ENCODE measurements around the gene RAB30. TPM values are rescaled to one million over a fixed set of nuclear protein-coding genes. Genes with fewer than 3 reads are reported as not detected.

Gene RAB30
- total RNA-seq, 3 donors from 2014 or later, result 10.5 to 12.4 (median 11.3) TPM

- Mint-ChIP-seq H3K4me1 (ENCODE audit: low read depth) (peaks cover 43% of the 10 kb centered on the region), H3K4me3 (no peak overlapping the region), H3K27me3 (ENCODE audit: low read depth) (no peaks in the 10 kb centered on the region), H3K9me3 (no peaks in the 10 kb centered on the region), H3K36me3 (ENCODE audit: insufficient read depth) (peaks cover 3% of the 10 kb centered on the region)
- peak; percentile 66 to 69 for ATAC-seq
- peak; percentile 25 for DNase-seq
These were observed 69.6 kb downstream of the RAB30 start for GRCh38 chr11:83002053-83002452.

- Mint-ChIP-seq H3K4me3 (no peak overlapping the region), H3K36me3 (ENCODE audit: insufficient read depth) (peaks cover 13% of the 10 kb centered on the region), H3K4me1 (ENCODE audit: low read depth) (peaks cover 54% of the 10 kb centered on the region), H3K9me3 (no peaks in the 10 kb centered on the region), H3K27me3 (ENCODE audit: low read depth) (no peaks in the 10 kb centered on the region)
- no peak for DNase-seq
- ATAC-seq, result no peak
These were observed 71.3 kb downstream of the RAB30 start for GRCh38 chr11:83000381-83000780.

- Mint-ChIP-seq H3K4me1 (ENCODE audit: low read depth) (peaks cover 51% of the 10 kb centered on the region), H3K27me3 (ENCODE audit: low read depth) (no peaks in the 10 kb centered on the region)
- ATAC-seq, result no peak
These were observed 72.5 kb downstream of the RAB30 start for GRCh38 chr11:82999232-82999631.

GRCh38 chr11:82998697-82999096 is 73.0 kb downstream of the RAB30 start:
- H3K4me1 Mint-ChIP-seq (ENCODE audit: low read depth), result peaks cover 56% of the 10 kb centered on the region
- ATAC-seq (no peak), DNase-seq (no peak)
- H3K36me3 Mint-ChIP-seq (ENCODE audit: insufficient read depth), result peaks cover 22% of the 10 kb centered on the region
- no peaks in the 10 kb centered on the region for H3K27me3 Mint-ChIP-seq (ENCODE audit: low read depth)
- no peak overlapping the region for H3K4me3 Mint-ChIP-seq
- H3K9me3 Mint-ChIP-seq, result no peaks in the 10 kb centered on the region

More at GRCh38 chr11:82999232-82999631, 72.5 kb downstream of the RAB30 start:
- H3K9me3 Mint-ChIP-seq, result no peaks in the 10 kb centered on the region
- peaks cover 17% of the 10 kb centered on the region for H3K36me3 Mint-ChIP-seq (ENCODE audit: insufficient read depth)
- no peak for DNase-seq
- H3K4me3 Mint-ChIP-seq, result no peak overlapping the region

- H3K9me3 Mint-ChIP-seq, result no peaks in the 10 kb centered on the region
- H3K36me3 Mint-ChIP-seq (ENCODE audit: insufficient read depth), result peaks cover 32% of the 10 kb centered on the region
- no peaks in the 10 kb centered on the region for H3K27me3 Mint-ChIP-seq (ENCODE audit: low read depth)
- H3K4me3 Mint-ChIP-seq, result no peak overlapping the region
- ATAC-seq (peak; percentile 23 to 28), DNase-seq (no peak)
- H3K4me1 Mint-ChIP-seq (ENCODE audit: low read depth), result peaks cover 54% of the 10 kb centered on the region
These were observed 74.6 kb downstream of the RAB30 start for GRCh38 chr11:82996966-82997606.

GRCh38 chr11:82995754-82996398 is 75.8 kb downstream of the RAB30 start:
- ATAC-seq (peak; percentile 85 to 87), DNase-seq (no peak)
- H3K4me3 Mint-ChIP-seq, result peak overlapping the region; percentile 58
- peaks cover 32% of the 10 kb centered on the region for H3K36me3 Mint-ChIP-seq (ENCODE audit: insufficient read depth)
- H3K9me3 Mint-ChIP-seq, result no peaks in the 10 kb centered on the region
- no peaks in the 10 kb centered on the region for H3K27me3 Mint-ChIP-seq (ENCODE audit: low read depth)
- peaks cover 50% of the 10 kb centered on the region for H3K4me1 Mint-ChIP-seq (ENCODE audit: low read depth)

- no peaks in the 10 kb centered on the region for H3K9me3 Mint-ChIP-seq
- no peak for ATAC-seq
These were observed 76.5 kb downstream of the RAB30 start for GRCh38 chr11:82995235-82995634.

GRCh38 chr11:82994604-82995230 is 77.0 kb downstream of the RAB30 start:
- no peak for DNase-seq
- H3K9me3 Mint-ChIP-seq, result no peaks in the 10 kb centered on the region
- no peak overlapping the region for H3K4me3 Mint-ChIP-seq
- no peak for ATAC-seq
- no peaks in the 10 kb centered on the region for H3K27me3 Mint-ChIP-seq (ENCODE audit: low read depth)
- H3K4me1 Mint-ChIP-seq (ENCODE audit: low read depth), result peaks cover 49% of the 10 kb centered on the region
- peaks cover 31% of the 10 kb centered on the region for H3K36me3 Mint-ChIP-seq (ENCODE audit: insufficient read depth)

More at GRCh38 chr11:82995235-82995634, 76.5 kb downstream of the RAB30 start:
- no peak for DNase-seq
- H3K27me3 Mint-ChIP-seq (ENCODE audit: low read depth), result no peaks in the 10 kb centered on the region
- H3K4me3 Mint-ChIP-seq, result peak overlapping the region; percentile 7
- peaks cover 49% of the 10 kb centered on the region for H3K4me1 Mint-ChIP-seq (ENCODE audit: low read depth)
- H3K36me3 Mint-ChIP-seq (ENCODE audit: insufficient read depth), result peaks cover 32% of the 10 kb centered on the region

GRCh38 chr11:82992223-82992622 is 79.5 kb downstream of the RAB30 start:
- ATAC-seq, result no peak
- Mint-ChIP-seq H3K27me3 (ENCODE audit: low read depth) (no peaks in the 10 kb centered on the region), H3K9me3 (no peaks in the 10 kb centered on the region), H3K4me3 (no peak overlapping the region), H3K36me3 (ENCODE audit: insufficient read depth) (peaks cover 35% of the 10 kb centered on the region), H3K4me1 (ENCODE audit: low read depth) (peaks cover 33% of the 10 kb centered on the region)
- no peak for DNase-seq

- H3K36me3 Mint-ChIP-seq (ENCODE audit: insufficient read depth), result peaks cover 29% of the 10 kb centered on the region
- DNase-seq (no peak), ATAC-seq (no peak)
- no peaks in the 10 kb centered on the region for H3K9me3 Mint-ChIP-seq
- H3K27me3 Mint-ChIP-seq (ENCODE audit: low read depth), result no peaks in the 10 kb centered on the region
- H3K4me1 Mint-ChIP-seq (ENCODE audit: low read depth), result peaks cover 14% of the 10 kb centered on the region
- H3K4me3 Mint-ChIP-seq, result no peak overlapping the region
These were observed 81.9 kb downstream of the RAB30 start for GRCh38 chr11:82989628-82990404.

GRCh38 chr11:82988936-82989627 is 82.6 kb downstream of the RAB30 start:
- no peak for DNase-seq
- Mint-ChIP-seq H3K4me1 (ENCODE audit: low read depth) (peaks cover 9% of the 10 kb centered on the region), H3K4me3 (no peak overlapping the region), H3K36me3 (ENCODE audit: insufficient read depth) (peaks cover 30% of the 10 kb centered on the region), H3K9me3 (no peaks in the 10 kb centered on the region), H3K27me3 (ENCODE audit: low read depth) (no peaks in the 10 kb centered on the region)
- ATAC-seq, result no peak

- ATAC-seq, result no peak
- DNase-seq, result no peak
- Mint-ChIP-seq H3K4me3 (no peak overlapping the region), H3K4me1 (ENCODE audit: low read depth) (peaks cover 4% of the 10 kb centered on the region), H3K9me3 (no peaks in the 10 kb centered on the region), H3K36me3 (ENCODE audit: insufficient read depth) (peaks cover 26% of the 10 kb centered on the region), H3K27me3 (ENCODE audit: low read depth) (no peaks in the 10 kb centered on the region)
These were observed 83.7 kb downstream of the RAB30 start for GRCh38 chr11:82987997-82988396.

- H3K4me1 Mint-ChIP-seq (ENCODE audit: low read depth), result peaks cover 4% of the 10 kb centered on the region
- H3K9me3 Mint-ChIP-seq, result no peaks in the 10 kb centered on the region
- peaks cover 26% of the 10 kb centered on the region for H3K36me3 Mint-ChIP-seq (ENCODE audit: insufficient read depth)
- H3K4me3 Mint-ChIP-seq, result no peak overlapping the region
- no peak for ATAC-seq
- DNase-seq, result no peak
- no peaks in the 10 kb centered on the region for H3K27me3 Mint-ChIP-seq (ENCODE audit: low read depth)
These were observed 85.3 kb downstream of the RAB30 start for GRCh38 chr11:82986446-82986845.

- H3K4me1 Mint-ChIP-seq (ENCODE audit: low read depth), result peaks cover 29% of the 10 kb centered on the region
- peaks cover 22% of the 10 kb centered on the region for H3K36me3 Mint-ChIP-seq (ENCODE audit: insufficient read depth)
- H3K27me3 Mint-ChIP-seq (ENCODE audit: low read depth), result no peaks in the 10 kb centered on the region
- no peaks in the 10 kb centered on the region for H3K9me3 Mint-ChIP-seq
- ATAC-seq (no peak), DNase-seq (no peak)
- no peak overlapping the region for H3K4me3 Mint-ChIP-seq
These were observed 89.8 kb downstream of the RAB30 start for GRCh38 chr11:82981852-82982251.
